ENCODE results near the gene ZNF32.

Gene ZNF32

DNA sequence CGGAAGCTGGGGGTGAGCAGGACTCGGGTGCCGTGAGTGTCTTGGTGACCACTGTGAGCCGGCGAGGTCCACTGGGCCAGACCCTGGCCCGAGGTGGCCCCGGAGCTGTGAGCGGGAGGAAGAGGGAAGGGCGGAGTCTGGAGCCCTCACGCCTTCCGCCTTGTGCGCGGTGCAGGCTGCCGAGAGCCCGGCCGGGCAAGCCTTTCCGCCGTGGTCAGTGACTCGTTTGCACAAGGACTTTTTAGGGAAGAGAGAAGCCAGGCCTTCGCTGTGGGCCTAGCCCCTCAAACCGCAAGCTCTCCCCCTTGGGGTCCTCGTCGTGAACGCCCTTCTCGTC lies 40.9 kb upstream of the ZNF32 start:
- Histone ChIP-seq H3K4me3 (ENCODE audit: low read length in 2 of 2) (peak overlapping the region; percentile 75 to 86), H3K27me3 (ENCODE audit: control insufficient read depth in 1 of 2, insufficient read depth in 2 of 2, low read length in 2 of 2) (no peaks in the 10 kb centered on the region), H3K4me1 (ENCODE audit: control insufficient read depth, insufficient read depth, low read length) (peaks cover 9% of the 10 kb centered on the region), H3K27ac (ENCODE audit: low read length) (peak overlapping the region; percentile 24), H3K9ac (ENCODE audit: low read length in 2 of 2) (peak overlapping the region; percentile 72 to 78), H3K9me3 (ENCODE audit: control insufficient read depth in 2 of 2, low read length in 2 of 2) (no peaks in the 10 kb centered on the region), H3K36me3 (ENCODE audit: control insufficient read depth in 2 of 2, insufficient read depth in 2 of 2, low read length in 2 of 2) (no peaks in the 10 kb centered on the region)

GRCh38 chr10:43689007-43689491 lies 40.4 kb upstream of the ZNF32 start:
- peak overlapping the region; percentile 75 to 86 for H3K4me3 ChIP-seq (ENCODE audit: low read length in 2 of 2)
- no peaks in the 10 kb centered on the region for H3K27me3 ChIP-seq (ENCODE audit: control insufficient read depth in 1 of 2, insufficient read depth in 2 of 2, low read length in 2 of 2)
- no peak overlapping the region for H3K27ac ChIP-seq (ENCODE audit: low read length)
- H3K9me3 ChIP-seq (ENCODE audit: control insufficient read depth in 2 of 2, low read length in 2 of 2): no peaks in the 10 kb centered on the region
- no peaks in the 10 kb centered on the region for H3K36me3 ChIP-seq (ENCODE audit: control insufficient read depth in 2 of 2, insufficient read depth in 2 of 2, low read length in 2 of 2)
- H3K9ac ChIP-seq (ENCODE audit: low read length in 2 of 2): peak overlapping the region; percentile 72 to 78
- peaks cover 9% of the 10 kb centered on the region for H3K4me1 ChIP-seq (ENCODE audit: control insufficient read depth, insufficient read depth, low read length)

- H3K27ac ChIP-seq (ENCODE audit: low read length): no peak overlapping the region
- no peaks in the 10 kb centered on the region for H3K9me3 ChIP-seq (ENCODE audit: control insufficient read depth in 2 of 2, low read length in 2 of 2)
- no peaks in the 10 kb centered on the region for H3K27me3 ChIP-seq (ENCODE audit: control insufficient read depth in 1 of 2, insufficient read depth in 2 of 2, low read length in 2 of 2)
- no peaks in the 10 kb centered on the region for H3K36me3 ChIP-seq (ENCODE audit: control insufficient read depth in 2 of 2, insufficient read depth in 2 of 2, low read length in 2 of 2)
- H3K4me3 ChIP-seq (ENCODE audit: low read length in 2 of 2): no peak overlapping the region
- no peak overlapping the region for H3K9ac ChIP-seq (ENCODE audit: low read length in 2 of 2)
- peaks cover 9% of the 10 kb centered on the region for H3K4me1 ChIP-seq (ENCODE audit: control insufficient read depth, insufficient read depth, low read length)
These were observed 39.7 kb upstream of the ZNF32 start for GRCh38 chr10:43688348-43688892.

DNA sequence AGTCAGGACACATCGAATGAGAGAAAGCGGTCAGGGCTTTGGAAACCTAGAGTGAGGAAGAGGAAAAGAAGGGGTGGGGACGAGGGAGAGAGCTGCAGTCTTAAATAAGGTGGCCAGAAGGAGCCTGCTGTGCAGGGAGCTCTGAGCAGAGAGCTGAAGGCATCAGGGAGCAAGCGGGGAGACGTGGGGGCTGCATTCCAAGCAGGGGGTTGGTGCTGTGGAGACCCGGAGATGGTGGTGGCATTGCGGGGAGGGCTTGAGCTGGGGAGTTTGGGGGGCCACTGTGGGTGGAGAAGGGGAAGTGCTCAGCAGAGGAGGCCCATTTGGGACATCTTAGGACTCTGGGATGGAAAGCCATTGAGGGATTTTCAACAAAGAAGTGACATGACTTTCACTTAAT lies 38.7 kb upstream of the ZNF32 start:
- H3K9ac ChIP-seq (ENCODE audit: low read length in 2 of 2): no peak overlapping the region
- peaks cover 9% of the 10 kb centered on the region for H3K4me1 ChIP-seq (ENCODE audit: control insufficient read depth, insufficient read depth, low read length)
- no peak overlapping the region for H3K27ac ChIP-seq (ENCODE audit: low read length)
- no peaks in the 10 kb centered on the region for H3K9me3 ChIP-seq (ENCODE audit: control insufficient read depth in 2 of 2, low read length in 2 of 2)
- no peaks in the 10 kb centered on the region for H3K36me3 ChIP-seq (ENCODE audit: control insufficient read depth in 2 of 2, insufficient read depth in 2 of 2, low read length in 2 of 2)
- H3K27me3 ChIP-seq (ENCODE audit: control insufficient read depth in 1 of 2, insufficient read depth in 2 of 2, low read length in 2 of 2): no peaks in the 10 kb centered on the region
- no peak overlapping the region for H3K4me3 ChIP-seq (ENCODE audit: low read length in 2 of 2)

DNA sequence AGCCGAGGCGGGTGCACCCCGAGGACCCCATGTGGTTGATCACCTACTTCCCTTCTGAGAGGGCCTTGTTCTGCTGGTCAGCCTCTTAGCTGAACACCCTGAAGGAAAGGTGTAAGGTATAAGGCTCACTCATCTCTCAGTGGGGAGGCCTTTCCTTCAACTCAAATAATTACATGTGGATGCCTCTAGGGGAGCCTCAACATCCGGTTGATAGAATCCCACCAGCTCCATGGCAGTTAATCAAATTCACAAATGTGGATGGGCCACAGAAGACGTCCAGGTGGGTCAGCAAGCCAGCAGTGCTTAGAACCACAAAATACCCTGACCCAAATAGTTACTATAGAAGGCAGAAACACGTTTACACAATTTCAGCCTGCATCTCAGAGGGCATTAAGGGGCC lies 37.7 kb upstream of the ZNF32 start:
- Histone ChIP-seq H3K27ac (ENCODE audit: low read length) (no peak overlapping the region), H3K27me3 (ENCODE audit: control insufficient read depth in 1 of 2, insufficient read depth in 2 of 2, low read length in 2 of 2) (no peaks in the 10 kb centered on the region)

DNA sequence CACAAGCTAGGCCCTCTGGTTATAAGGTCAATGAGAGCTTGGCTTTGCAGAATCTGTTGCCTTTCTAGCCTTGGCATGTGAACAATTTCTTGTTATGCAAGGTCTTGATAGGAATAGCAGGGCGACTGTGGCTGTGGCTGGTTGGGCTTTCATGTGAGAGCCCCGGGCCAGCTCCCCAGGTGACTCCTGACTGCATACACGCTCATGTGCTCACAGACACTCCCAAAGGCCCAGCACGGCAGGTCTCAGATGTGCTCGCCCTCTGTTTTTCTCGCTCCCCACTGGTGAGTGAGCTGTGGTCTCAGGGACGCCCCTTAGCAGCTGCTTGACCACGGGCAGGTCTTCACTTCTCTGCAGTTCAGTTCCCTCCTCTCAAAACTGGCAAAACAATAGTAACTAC lies 37.1 kb upstream of the ZNF32 start:
- Histone ChIP-seq H3K4me3 (ENCODE audit: low read length in 2 of 2) (no peak overlapping the region), H3K36me3 (ENCODE audit: control insufficient read depth in 2 of 2, insufficient read depth in 2 of 2, low read length in 2 of 2) (no peaks in the 10 kb centered on the region), H3K27me3 (ENCODE audit: control insufficient read depth in 1 of 2, insufficient read depth in 2 of 2, low read length in 2 of 2) (no peaks in the 10 kb centered on the region), H3K9me3 (ENCODE audit: control insufficient read depth in 2 of 2, low read length in 2 of 2) (no peaks in the 10 kb centered on the region), H3K9ac (ENCODE audit: low read length in 2 of 2) (no peak overlapping the region), H3K4me1 (ENCODE audit: control insufficient read depth, insufficient read depth, low read length) (peaks cover 13% of the 10 kb centered on the region), H3K27ac (ENCODE audit: low read length) (no peak overlapping the region)

More for the DNA sequence above, 37.7 kb upstream of the ZNF32 start:
- H3K4me1 ChIP-seq (ENCODE audit: control insufficient read depth, insufficient read depth, low read length): peaks cover 9% of the 10 kb centered on the region
- H3K4me3 ChIP-seq (ENCODE audit: low read length in 2 of 2): no peak overlapping the region
- H3K9me3 ChIP-seq (ENCODE audit: control insufficient read depth in 2 of 2, low read length in 2 of 2): no peaks in the 10 kb centered on the region
- H3K36me3 ChIP-seq (ENCODE audit: control insufficient read depth in 2 of 2, insufficient read depth in 2 of 2, low read length in 2 of 2): no peaks in the 10 kb centered on the region
- no peak overlapping the region for H3K9ac ChIP-seq (ENCODE audit: low read length in 2 of 2)

GRCh38 chr10:43684292-43684559 lies 35.5 kb upstream of the ZNF32 start:
- Histone ChIP-seq H3K4me1 (ENCODE audit: control insufficient read depth, insufficient read depth, low read length) (peaks cover 11% of the 10 kb centered on the region), H3K9me3 (ENCODE audit: control insufficient read depth in 2 of 2, low read length in 2 of 2) (no peaks in the 10 kb centered on the region), H3K36me3 (ENCODE audit: control insufficient read depth in 2 of 2, insufficient read depth in 2 of 2, low read length in 2 of 2) (no peaks in the 10 kb centered on the region), H3K9ac (ENCODE audit: low read length in 2 of 2) (no peak overlapping the region), H3K27ac (ENCODE audit: low read length) (no peak overlapping the region), H3K4me3 (ENCODE audit: low read length in 2 of 2) (no peak overlapping the region), H3K27me3 (ENCODE audit: control insufficient read depth in 1 of 2, insufficient read depth in 2 of 2, low read length in 2 of 2) (no peaks in the 10 kb centered on the region)

GRCh38 chr10:43683451-43684291 lies 35.0 kb upstream of the ZNF32 start:
- Histone ChIP-seq H3K4me1 (ENCODE audit: control insufficient read depth, insufficient read depth, low read length) (peaks cover 14% of the 10 kb centered on the region), H3K27ac (ENCODE audit: low read length) (no peak overlapping the region), H3K4me3 (ENCODE audit: low read length in 2 of 2) (no peak overlapping the region), H3K9me3 (ENCODE audit: control insufficient read depth in 2 of 2, low read length in 2 of 2) (no peaks in the 10 kb centered on the region), H3K9ac (ENCODE audit: low read length in 2 of 2) (no peak overlapping the region), H3K36me3 (ENCODE audit: control insufficient read depth in 2 of 2, insufficient read depth in 2 of 2, low read length in 2 of 2) (no peaks in the 10 kb centered on the region), H3K27me3 (ENCODE audit: control insufficient read depth in 1 of 2, insufficient read depth in 2 of 2, low read length in 2 of 2) (no peaks in the 10 kb centered on the region)

- Histone ChIP-seq H3K9me3 (ENCODE audit: control insufficient read depth in 2 of 2, low read length in 2 of 2) (no peaks in the 10 kb centered on the region), H3K27ac (ENCODE audit: low read length) (no peak overlapping the region), H3K4me1 (ENCODE audit: control insufficient read depth, insufficient read depth, low read length) (peaks cover 15% of the 10 kb centered on the region)
These were observed 34.3 kb upstream of the ZNF32 start for GRCh38 chr10:43682956-43683355.

DNA sequence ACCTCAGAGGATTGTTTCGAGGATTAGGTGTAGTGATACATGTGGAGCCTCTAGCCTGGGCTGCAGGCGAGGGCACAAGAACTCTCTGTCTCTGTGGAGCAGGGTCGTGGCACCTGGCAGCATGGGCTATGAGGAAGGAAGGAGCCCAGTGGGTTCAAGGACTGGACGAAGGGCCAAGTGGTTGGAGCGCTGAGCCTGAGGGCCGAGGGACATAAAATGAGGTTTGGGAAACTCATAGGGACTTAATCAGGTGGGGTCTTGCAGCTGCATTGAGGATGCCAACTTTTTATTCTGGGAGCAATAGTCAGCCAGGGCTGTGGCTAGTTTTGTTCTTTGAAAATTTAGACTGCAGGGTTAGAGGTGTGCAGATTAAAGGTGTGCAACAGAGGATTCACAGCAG lies 33.0 kb upstream of the ZNF32 start:
- Histone ChIP-seq H3K27ac (ENCODE audit: low read length) (no peak overlapping the region), H3K4me3 (ENCODE audit: low read length in 2 of 2) (no peak overlapping the region), H3K9ac (ENCODE audit: low read length in 2 of 2) (no peak overlapping the region), H3K27me3 (ENCODE audit: control insufficient read depth in 1 of 2, insufficient read depth in 2 of 2, low read length in 2 of 2) (no peaks in the 10 kb centered on the region), H3K9me3 (ENCODE audit: control insufficient read depth in 2 of 2, low read length in 2 of 2) (no peaks in the 10 kb centered on the region), H3K36me3 (ENCODE audit: control insufficient read depth in 2 of 2, insufficient read depth in 2 of 2, low read length in 2 of 2) (no peaks in the 10 kb centered on the region), H3K4me1 (ENCODE audit: control insufficient read depth, insufficient read depth, low read length) (peaks cover 17% of the 10 kb centered on the region)

More at GRCh38 chr10:43682956-43683355, 34.3 kb upstream of the ZNF32 start:
- no peaks in the 10 kb centered on the region for H3K36me3 ChIP-seq (ENCODE audit: control insufficient read depth in 2 of 2, insufficient read depth in 2 of 2, low read length in 2 of 2)
- H3K4me3 ChIP-seq (ENCODE audit: low read length in 2 of 2): no peak overlapping the region
- no peaks in the 10 kb centered on the region for H3K27me3 ChIP-seq (ENCODE audit: control insufficient read depth in 1 of 2, insufficient read depth in 2 of 2, low read length in 2 of 2)
- no peak overlapping the region for H3K9ac ChIP-seq (ENCODE audit: low read length in 2 of 2)

GRCh38 chr10:43681220-43681619 lies 32.5 kb upstream of the ZNF32 start:
- H3K36me3 ChIP-seq (ENCODE audit: control insufficient read depth in 2 of 2, insufficient read depth in 2 of 2, low read length in 2 of 2): no peaks in the 10 kb centered on the region
- H3K27ac ChIP-seq (ENCODE audit: low read length): no peak overlapping the region
- H3K9me3 ChIP-seq (ENCODE audit: control insufficient read depth in 2 of 2, low read length in 2 of 2): no peaks in the 10 kb centered on the region
- no peak overlapping the region for H3K4me3 ChIP-seq (ENCODE audit: low read length in 2 of 2)
- no peak overlapping the region for H3K9ac ChIP-seq (ENCODE audit: low read length in 2 of 2)
- no peaks in the 10 kb centered on the region for H3K27me3 ChIP-seq (ENCODE audit: control insufficient read depth in 1 of 2, insufficient read depth in 2 of 2, low read length in 2 of 2)
- H3K4me1 ChIP-seq (ENCODE audit: control insufficient read depth, insufficient read depth, low read length): peaks cover 20% of the 10 kb centered on the region
